IMR-90 (cell line): ENCODE results near the gene MALRD1. TPM values are rescaled to one million over a fixed set of nuclear protein-coding genes. Genes with fewer than 3 reads are reported as not detected.

ENCODE experiments used
- ATAC-seq: fragments of 200-7000 bp; cut with Tn5 transposase; 2 replicates; pipeline ENCODE4 v1.9.1; 2020; ENCODE audit warnings: low read depth, mild to moderate bottlenecking, moderate library complexity
- BruUV-seq: library from RNA; stranded (reverse); fragments of 400-500 nt; replicated peaks from 2 replicates; lab custom pipeline; 2021; lab: Mats Ljungman, UMichigan
- CTCF ChIA-PET: fragments of 300-600 bp; formaldehyde crosslinking; extraction: SDS; loops from one replicate; lab custom pipeline; 2021; ENCODE audit warnings: antibody characterized with exemption; lab: Yijun Ruan, JAX
- POLR2A ChIA-PET: fragments of 300-600 bp; sonication (Branson Sonifier 250); formaldehyde crosslinking; loops from one replicate; lab custom pipeline; 2022; ENCODE audit warnings: antibody characterized with exemption; ENCODE audit not compliant: unreplicated experiment; lab: Charles Lee
- DNase-seq: peaks from one replicate; pipeline ENCODE4 v3.0.0; 2013
- H2AFZ ChIP-seq: replicated peaks from 2 replicates; pipeline ENCODE3; 2013; ENCODE audit warnings: low read length, mild to moderate bottlenecking; ENCODE audit not compliant: poor library complexity
- H2AK5ac ChIP-seq: 2 replicates; pipeline ENCODE4 v1.6.1; 2013; ENCODE audit warnings: low read depth, low read length, inconsistent platforms
- H2AK9ac ChIP-seq: replicated peaks from 2 replicates; pipeline ENCODE3; 2013; ENCODE audit warnings: mild to moderate bottlenecking, low read depth, low read length, moderate library complexity; ENCODE audit not compliant: poor library complexity
- H2BK120ac ChIP-seq: 2 replicates; pipeline ENCODE4 v1.6.1; 2013; ENCODE audit warnings: low read depth, low read length, inconsistent platforms
- H2BK15ac ChIP-seq: 3 replicates; pipeline ENCODE4 v1.6.1; 2013; ENCODE audit warnings: low read depth, low read length, inconsistent platforms
- H2BK20ac ChIP-seq: 2 replicates; pipeline ENCODE4 v1.6.1; 2013; ENCODE audit warnings: low read depth, mild to moderate bottlenecking, inconsistent platforms, low read length, moderate library complexity
- H2BK5ac ChIP-seq: 2 replicates; pipeline ENCODE4 v1.6.1; 2013; ENCODE audit warnings: mild to moderate bottlenecking, low read depth, low read length, inconsistent platforms; ENCODE audit not compliant: poor library complexity, severe bottlenecking
- H3K14ac ChIP-seq: replicated peaks from 2 replicates; pipeline ENCODE4 v1.6.1; 2013; ENCODE audit warnings: low read depth, low read length, inconsistent platforms
- H3K18ac ChIP-seq: 2 replicates; pipeline ENCODE4 v1.6.1; 2013; ENCODE audit warnings: low read depth, low read length, control low read depth
- H3K23ac ChIP-seq: 2 replicates; pipeline ENCODE4 v1.6.1; 2013; ENCODE audit warnings: low read depth, low read length, inconsistent platforms
- H3K27ac ChIP-seq: 2 replicates; pipeline ENCODE4 v1.5.1; 2013; ENCODE audit warnings: mild to moderate bottlenecking, control low read depth, low read length; ENCODE audit not compliant: insufficient read depth
- H3K27me3 ChIP-seq: 2 replicates; pipeline ENCODE4 v1.6.1; 2013; ENCODE audit warnings: low read length; ENCODE audit not compliant: control insufficient read depth, insufficient read depth
- H3K36me3 ChIP-seq: 2 replicates; pipeline ENCODE4 v1.6.1; 2013; ENCODE audit warnings: low read length, mixed read lengths; ENCODE audit not compliant: control insufficient read depth, insufficient read depth
- H3K4ac ChIP-seq: 2 replicates; pipeline ENCODE4 v1.6.1; 2013; ENCODE audit warnings: low read depth, low read length, inconsistent platforms
- H3K4me1 ChIP-seq: 2 replicates; pipeline ENCODE4 v1.6.1; 2013; ENCODE audit warnings: low read length, mixed read lengths; ENCODE audit not compliant: control insufficient read depth, insufficient read depth
- H3K4me2 ChIP-seq: 2 replicates; pipeline ENCODE4 v1.6.1; 2013; ENCODE audit warnings: low read depth, mild to moderate bottlenecking, control low read depth, low read length, moderate library complexity
- H3K4me3 ChIP-seq: 2 replicates; pipeline ENCODE4 v1.5.1; 2013; ENCODE audit warnings: low read depth, mild to moderate bottlenecking, control low read depth, low read length, moderate library complexity; ENCODE audit not compliant: insufficient read depth
- H3K56ac ChIP-seq: 2 replicates; pipeline ENCODE4 v1.6.1; 2013; ENCODE audit warnings: low read length, inconsistent platforms; ENCODE audit not compliant: insufficient read depth; ENCODE audit errors: extremely low read depth
- H3K79me1 ChIP-seq, 2 experiments: 2 replicates each; pipeline ENCODE4 v1.6.1; 2013; ENCODE audit warnings: low read length in 2 of 2, inconsistent platforms in 1 of 2, low read depth in 1 of 2
- H3K9ac ChIP-seq: 2 replicates; pipeline ENCODE4 v1.6.1; 2013; ENCODE audit warnings: low read depth, low read length, control low read depth
- H3K9me1 ChIP-seq: 2 replicates; pipeline ENCODE4 v1.6.1; 2013; ENCODE audit warnings: low read length, inconsistent platforms; ENCODE audit not compliant: insufficient read depth
- H3K9me3 ChIP-seq: 2 replicates; pipeline ENCODE4 v1.6.1; 2013; ENCODE audit warnings: low read length; ENCODE audit not compliant: control insufficient read depth, insufficient read depth
- H4K20me1 ChIP-seq: 2 replicates; pipeline ENCODE4 v1.6.1; 2013; ENCODE audit warnings: low read length, inconsistent platforms; ENCODE audit not compliant: insufficient read depth
- H4K5ac ChIP-seq: 2 replicates; pipeline ENCODE4 v1.6.1; 2013; ENCODE audit warnings: mild to moderate bottlenecking, low read depth, low read length, control low read depth
- H4K8ac ChIP-seq, 2 experiments: 2 replicates each; pipeline ENCODE4 v1.6.1; 2013; ENCODE audit warnings: low read depth in 2 of 2, low read length in 2 of 2, control low read depth in 1 of 2, inconsistent platforms in 1 of 2
- H4K91ac ChIP-seq: 2 replicates; pipeline ENCODE4 v1.6.1; 2013; ENCODE audit warnings: low read depth, low read length, inconsistent platforms; ENCODE audit not compliant: insufficient read depth
- CEBPB ChIP-seq: IDR thresholded peaks from 2 replicates; pipeline ENCODE4 v1.6.1; 2012; ENCODE audit warnings: low read depth, low read length, improper control_type of control experiment
- ELK1 ChIP-seq: fragments of 150-350 bp; IDR thresholded peaks from 2 replicates; pipeline ENCODE4 v1.6.1; 2016; ENCODE audit warnings: low read depth, mild to moderate bottlenecking, low read length, moderate library complexity, borderline replicate concordance
- NFE2L2 ChIP-seq: fragments of 150-350 bp; IDR thresholded peaks from 2 replicates; pipeline ENCODE4 v1.6.1; 2016; ENCODE audit warnings: low read depth, mild to moderate bottlenecking, low read length
- RAD21 ChIP-seq: IDR thresholded peaks from 2 replicates; pipeline ENCODE4 v1.6.1; 2012; ENCODE audit warnings: low read length, improper control_type of control experiment
- SMC3 ChIP-seq: fragments of 150-350 bp; IDR thresholded peaks from 2 replicates; pipeline ENCODE4 v1.6.1; 2016; ENCODE audit warnings: low read depth, mild to moderate bottlenecking, antibody characterized with exemption, low read length, moderate library complexity
- WGBS, 2 experiments: methylation state at CpG; one replicate each; pipeline versions ENCODE4 v1.1.5 to v1.1.7; 2013; ENCODE audit warnings: missing lambda C conversion rate in 2 of 2; ENCODE audit not compliant: insufficient read length in 1 of 2; ENCODE audit errors: extremely low coverage in 2 of 2; 5-methylcytosine and 5-hydroxymethylcytosine counted together
- dilution Hi-C: fragments of 300-500 bp; cut with HindIII; formaldehyde crosslinking; loops from one replicate; pipeline ENCODE4 v1.14.3; 2018; ENCODE audit warnings: low sequenced_read_pairs; ENCODE audit not compliant: unreplicated experiment
- in situ Hi-C: fragments of 300-500 bp; cut with MboI; formaldehyde crosslinking; loops from 3 replicates; pipeline ENCODE4 v1.14.3; 2019; ENCODE audit warnings: low sequenced_read_pairs, inconsistent platforms, mixed read lengths
- intact Hi-C: fragments of 100-400 bp; cut with micrococcal nuclease; formaldehyde crosslinking; loops from 2 replicates; pipeline ENCODE4 v1.10.0; 2022
- polyA plus RNA-seq, 3 experiments: library from polyadenylated mRNA; depleted of rRNA; stranded (reverse); fragments of >200 nt; gene quantifications; 2 replicates each; pipeline ENCODE4 v1.2.3, GENCODE V29; 2012; ENCODE audit warnings: low replicate concordance in 1 of 3
- total RNA-seq: library from RNA; depleted of rRNA; stranded (reverse); fragments of >200 nt; gene quantifications from 2 replicates; pipeline ENCODE4 v1.2.3, GENCODE V29; 2012

The MALRD1 gene
- total and polyA plus RNA-seq, 2 of the 4 experiments (the other 2 are of a cell fraction) = 0.34 to 1.1 TPM

- H2BK5ac ChIP-seq = no peak overlapping the region
- H3K4me1 ChIP-seq = no peaks in the 10 kb centered on the region
- no CpG with 5 or more reads among the region's 1 CpG for WGBS, 2 experiments
- BruUV-seq = no TSS peak
- H2BK20ac ChIP-seq = no peak overlapping the region
- no peaks in the 10 kb centered on the region for H3K9me3 ChIP-seq
- H3K36me3 ChIP-seq = no peaks in the 10 kb centered on the region
- H3K4me3 ChIP-seq = no peak overlapping the region
- no peaks in the 10 kb centered on the region for H3K27me3 ChIP-seq
- no peak overlapping the region for H3K4ac ChIP-seq
- H2AFZ ChIP-seq = no peak overlapping the region
- no peak overlapping the region for H3K9ac ChIP-seq
- H4K20me1 ChIP-seq = no peaks in the 10 kb centered on the region
- H3K56ac ChIP-seq = no peak overlapping the region
- H3K23ac ChIP-seq = no peak overlapping the region
- ChIA-PET CTCF (no interaction called here), POLR2A (no interaction called here)
- dilution Hi-C loops (no loop called here), intact Hi-C loops (no loop called here), in situ Hi-C loops (no loop called here)
- DNase-seq (peak; percentile 3), ATAC-seq (no peak)
- no peak overlapping the region for H3K27ac ChIP-seq
- H4K5ac ChIP-seq = no peak overlapping the region
- H4K8ac ChIP-seq = no peak overlapping the region
- H2AK5ac ChIP-seq = no peak overlapping the region
- H2AK9ac ChIP-seq = no peak overlapping the region
- H3K79me1 ChIP-seq = no peaks in the 10 kb centered on the region
- no peak overlapping the region for H2BK15ac ChIP-seq
- no peak overlapping the region for H3K18ac ChIP-seq
- H3K9me1 ChIP-seq = no peaks in the 10 kb centered on the region
- H3K14ac ChIP-seq = no peak overlapping the region
- TF ChIP-seq SMC3 (no peak), NFE2L2 (no peak), ELK1 (no peak), RAD21 (no peak), CEBPB (0 out of 2 replicates have a peak, but pooled peaks have one; percentile 19)
- no peak overlapping the region for H4K91ac ChIP-seq
- H2BK120ac ChIP-seq = no peak overlapping the region
- no peak overlapping the region for H3K4me2 ChIP-seq
These were observed 450.0 kb downstream of the MALRD1 start for GRCh38 chr10:19498393-19499290.
